GM19238 (cell line): Measurements from ENCODE around the gene CCDC167.

Experiments used
- DNase-seq: peaks from one replicate; pipeline ENCODE4 v3.0.0; 2011; ENCODE audit warnings: low spot score; ENCODE audit not compliant: insufficient read length

The CCDC167 gene

GRCh38 chr6:37530297-37530696 lies 30.6 kb upstream of the CCDC167 start:
- DNase-seq: no peak

DNA sequence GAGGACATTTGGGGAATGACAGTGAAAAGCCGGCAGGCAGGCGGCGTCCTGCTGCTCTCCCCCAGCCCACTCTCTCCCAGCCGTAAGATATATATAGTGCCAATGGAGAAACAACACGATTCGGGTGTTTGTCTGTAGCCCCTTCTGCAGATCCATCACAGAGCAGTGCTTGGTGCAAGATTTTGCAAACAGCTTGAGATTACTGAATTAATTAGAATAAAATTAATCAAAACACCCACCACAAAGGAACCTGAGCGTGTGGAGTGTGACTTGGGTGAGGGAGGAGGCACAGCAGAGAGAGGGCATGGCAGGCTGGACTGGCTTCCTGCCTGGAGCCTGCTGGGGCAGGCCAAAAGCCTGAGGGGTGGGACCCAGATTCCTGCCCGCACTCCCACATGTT lies 28.8 kb upstream of the CCDC167 start:
- DNase-seq: no peak

DNA sequence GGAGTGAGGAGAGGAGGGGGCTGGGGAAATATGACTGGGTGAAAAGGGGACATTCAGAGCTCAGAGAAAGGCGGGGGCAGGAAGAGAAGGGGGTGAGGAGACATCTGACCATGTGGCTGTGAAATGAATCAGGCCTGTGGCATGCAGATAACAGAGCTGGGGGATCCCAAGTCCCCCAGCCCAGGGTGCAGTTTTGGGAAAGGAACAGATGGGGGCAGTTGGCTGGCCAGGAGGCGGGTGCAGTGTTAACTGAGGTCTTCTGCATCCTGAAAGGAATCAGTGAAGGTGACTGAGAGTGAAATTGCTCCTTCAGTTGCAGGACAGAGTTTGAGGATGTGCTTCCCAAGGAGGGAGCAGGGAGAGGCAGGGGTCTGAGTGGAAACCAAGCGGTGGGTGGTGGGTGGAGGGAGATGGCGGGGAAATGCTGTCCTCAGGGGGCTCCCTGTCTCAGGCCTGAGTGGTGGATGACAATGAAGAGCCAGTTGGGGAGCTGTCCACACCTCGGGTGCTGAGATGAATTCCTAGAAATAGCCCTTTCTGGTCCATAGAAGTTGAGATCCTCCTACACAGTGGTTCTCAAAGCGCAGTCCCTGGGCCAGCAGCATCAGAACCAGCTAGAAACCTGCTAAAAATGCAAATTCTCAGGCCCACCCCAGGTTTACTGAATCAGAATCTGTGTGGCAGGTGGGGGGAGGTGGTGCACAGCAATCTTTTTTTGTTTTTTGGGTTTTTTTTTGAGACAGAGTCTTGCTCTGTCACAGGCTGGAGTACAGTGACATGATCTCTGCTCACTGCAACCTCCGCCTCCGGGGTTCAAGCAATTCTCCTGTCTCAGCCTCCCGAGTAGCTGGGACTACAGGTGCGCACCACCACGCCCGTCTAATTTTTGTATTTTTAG lies 26.0 kb upstream of the CCDC167 start:
- DNase-seq: no peak

GRCh38 chr6:37524970-37525318 lies 25.3 kb upstream of the CCDC167 start:
- DNase-seq: no peak

DNA sequence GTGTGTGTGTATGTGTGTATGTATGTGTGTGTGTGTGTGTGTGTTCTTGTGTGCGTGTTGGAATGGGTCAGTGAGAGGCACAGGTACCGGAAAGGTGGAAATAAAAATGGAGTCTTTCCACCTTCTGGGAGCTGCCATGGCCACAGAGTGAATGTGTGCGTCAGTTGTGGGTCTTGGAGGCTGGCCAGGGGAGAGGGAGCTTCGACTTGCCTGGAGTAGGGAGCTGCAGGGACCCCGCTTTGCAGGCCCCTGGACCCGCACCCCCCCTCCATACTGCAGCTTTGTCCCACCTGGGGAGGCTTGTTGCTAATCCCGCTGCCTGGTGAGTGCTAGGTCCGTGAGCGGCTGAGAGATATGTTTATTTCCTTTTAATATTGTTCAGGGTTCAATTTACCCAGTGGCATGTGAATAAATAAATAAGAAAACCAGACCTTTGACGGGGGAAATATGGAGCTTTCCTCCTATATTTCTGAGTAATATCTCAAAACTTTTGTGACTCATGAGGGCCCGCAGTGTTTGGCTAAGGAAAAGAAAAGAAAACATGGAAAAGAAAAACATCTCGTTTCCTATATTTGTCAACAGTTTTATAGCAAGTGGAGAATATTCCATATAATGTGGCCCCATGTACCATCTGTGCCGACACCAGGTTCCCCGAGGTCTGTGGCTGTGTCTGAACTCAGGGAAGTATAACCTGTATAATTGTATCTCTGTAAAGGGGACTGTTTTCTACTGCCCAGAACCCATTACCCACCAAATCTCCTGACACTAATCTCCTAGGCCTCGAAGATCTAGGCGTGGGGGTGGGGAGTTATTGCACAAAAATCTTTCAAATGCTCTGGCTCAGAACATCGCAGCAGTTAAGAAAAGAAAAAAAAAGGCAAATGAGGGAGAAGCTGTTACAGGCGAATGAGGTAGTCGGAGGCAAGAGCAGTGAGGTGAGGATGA lies 24.6 kb upstream of the CCDC167 start:
- no peak for DNase-seq

DNA sequence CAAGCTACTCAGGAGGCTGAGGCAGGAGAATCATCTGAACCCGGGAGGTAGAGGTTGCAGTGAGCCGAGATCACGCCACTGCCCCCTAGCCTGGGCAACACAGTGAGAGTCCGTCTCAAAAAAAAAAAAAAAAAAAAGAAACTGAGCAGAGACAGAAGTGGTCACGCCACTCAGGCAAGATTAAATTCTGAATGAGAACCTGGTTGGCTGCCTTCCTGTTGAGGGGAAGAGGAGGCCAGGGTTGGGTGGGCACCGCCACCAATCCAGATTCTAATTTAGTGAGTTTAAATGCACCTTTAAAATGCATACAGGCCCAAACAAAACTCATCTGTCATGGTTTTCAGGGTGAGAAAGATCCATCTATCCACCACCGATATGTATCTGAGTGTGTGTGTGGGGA lies 23.7 kb upstream of the CCDC167 start:
- DNase-seq: no peak

GRCh38 chr6:37522836-37523235 lies 23.1 kb upstream of the CCDC167 start:
- DNase-seq: no peak

DNA sequence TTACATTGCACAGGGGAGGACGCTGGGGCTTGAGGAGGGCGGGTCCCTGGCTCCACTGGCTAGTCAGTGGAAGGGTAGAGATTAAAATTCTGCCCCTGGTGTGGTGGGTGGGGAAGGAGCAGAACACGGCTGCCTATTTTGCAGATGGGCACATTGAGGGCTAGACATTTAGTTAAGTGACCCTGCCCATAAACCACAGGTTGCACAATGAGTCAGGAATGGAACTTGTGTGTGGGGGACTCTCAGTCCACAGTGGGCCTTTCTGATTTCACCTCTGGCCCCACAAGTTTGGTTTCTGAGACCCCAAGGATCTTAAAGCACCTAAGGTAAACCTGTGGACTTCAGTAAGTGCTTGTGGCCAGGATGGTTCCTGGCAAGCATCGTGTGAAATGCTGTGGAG lies 22.0 kb upstream of the CCDC167 start:
- DNase-seq: no peak

GRCh38 chr6:37520926-37521325 lies 21.2 kb upstream of the CCDC167 start:
- DNase-seq: no peak

DNA sequence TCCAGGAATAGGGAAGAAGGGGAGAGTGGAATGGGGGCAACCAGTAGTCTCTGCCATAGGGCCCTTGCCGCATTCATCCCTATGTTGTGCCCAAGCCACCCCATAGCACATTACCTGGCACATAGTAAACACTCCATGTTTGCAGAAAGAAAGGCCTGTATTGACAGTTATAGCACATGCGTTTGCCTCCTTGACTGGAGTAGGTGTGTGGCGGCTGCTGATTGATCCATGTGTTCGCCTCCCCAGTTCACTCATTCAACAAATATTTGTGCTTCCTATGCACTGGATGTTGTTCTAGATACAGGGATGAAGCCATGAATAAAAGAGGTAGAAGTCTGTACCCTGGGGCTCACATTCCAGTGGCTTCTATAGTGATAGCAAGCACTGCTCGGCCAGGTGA lies 19.8 kb upstream of the CCDC167 start:
- DNase-seq: no peak

- DNase-seq: no peak
Observed at GRCh38 chr6:37518116-37518515, 18.4 kb upstream of the CCDC167 start.

DNA sequence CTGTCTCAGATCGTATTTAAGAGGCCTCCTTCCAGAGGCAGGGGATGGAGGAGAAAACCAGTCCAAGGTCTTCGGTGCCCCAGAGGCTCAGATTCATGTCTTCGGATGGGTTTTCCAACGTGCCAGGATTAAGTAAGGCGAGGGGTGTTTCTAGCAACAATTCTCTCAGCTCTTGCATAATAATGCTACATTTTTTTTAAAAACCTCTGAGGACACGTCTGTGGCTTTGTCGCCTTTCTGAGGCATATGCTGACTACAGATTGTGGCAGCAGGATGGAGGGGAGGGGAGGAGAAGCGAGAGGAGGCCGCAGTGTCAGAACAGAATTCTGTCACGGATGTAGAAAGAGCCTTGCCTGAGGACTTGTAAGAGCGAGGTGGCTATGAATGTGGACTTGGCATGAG lies 17.7 kb upstream of the CCDC167 start:
- no peak for DNase-seq

DNA sequence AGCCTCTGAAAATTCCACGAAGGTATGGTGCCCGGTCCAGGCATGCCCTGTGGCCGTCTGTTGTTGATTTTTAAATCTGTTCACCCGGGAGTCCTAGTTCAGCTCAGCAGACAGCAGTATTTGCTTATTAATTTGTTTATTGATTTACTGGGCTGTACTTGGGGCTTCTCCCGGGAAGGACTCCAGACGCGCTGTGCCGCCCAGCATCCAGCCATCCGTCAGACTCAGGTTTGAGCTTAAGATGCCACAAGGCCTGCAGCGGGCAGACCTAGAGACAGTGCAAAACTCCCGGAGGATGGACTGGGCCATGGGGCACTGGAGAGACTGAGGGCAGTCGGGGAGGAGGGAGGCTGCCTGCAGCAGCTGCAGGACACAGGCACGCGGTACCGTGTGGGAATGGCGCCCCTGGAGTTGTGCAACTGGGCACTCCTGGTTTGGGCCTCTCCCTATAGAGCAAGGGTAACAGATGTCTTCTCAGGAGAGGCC lies 17.3 kb upstream of the CCDC167 start:
- no peak for DNase-seq

DNA sequence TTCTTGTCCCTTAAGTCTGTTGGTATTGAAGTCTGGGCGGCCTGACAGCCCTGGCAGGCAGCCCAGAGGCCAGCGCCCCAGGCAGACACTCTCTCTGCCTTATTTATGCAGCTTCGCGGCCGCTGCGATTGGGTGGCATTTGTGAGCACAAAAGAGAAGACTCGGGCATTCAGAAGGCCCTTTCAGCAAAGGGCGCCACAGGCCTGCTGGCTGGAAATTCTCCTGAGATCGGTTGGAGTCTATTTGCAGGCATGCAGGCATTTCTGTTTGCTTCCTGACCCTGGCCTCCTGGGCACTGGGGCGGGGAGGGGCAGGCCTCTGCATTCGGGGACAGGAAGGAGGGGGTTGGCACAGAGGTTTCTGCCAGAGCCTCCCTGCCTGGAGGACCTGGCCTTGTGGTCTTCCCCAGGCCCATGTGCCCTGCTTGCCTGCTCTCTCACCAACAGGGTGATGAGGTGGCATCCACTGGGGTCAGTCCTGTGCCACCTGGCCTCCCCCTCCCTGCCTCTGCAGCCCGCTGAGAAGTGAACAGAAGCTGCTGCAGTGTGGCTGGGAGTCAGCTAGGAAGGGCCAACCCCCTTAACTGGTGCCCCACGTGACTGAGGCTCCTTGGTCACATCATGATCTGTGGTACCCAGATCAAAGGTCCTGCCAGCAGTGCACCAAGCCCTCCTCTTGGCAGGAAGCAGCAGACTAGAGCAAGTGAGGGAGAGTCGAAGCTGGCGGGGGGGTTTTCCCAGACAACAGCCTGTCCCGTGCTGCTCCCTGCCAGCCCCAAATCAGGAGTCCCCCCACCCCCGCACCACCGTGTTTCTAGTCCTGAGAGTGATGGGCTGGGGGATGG lies 16.6 kb upstream of the CCDC167 start:
- DNase-seq: peak; percentile 82

DNA sequence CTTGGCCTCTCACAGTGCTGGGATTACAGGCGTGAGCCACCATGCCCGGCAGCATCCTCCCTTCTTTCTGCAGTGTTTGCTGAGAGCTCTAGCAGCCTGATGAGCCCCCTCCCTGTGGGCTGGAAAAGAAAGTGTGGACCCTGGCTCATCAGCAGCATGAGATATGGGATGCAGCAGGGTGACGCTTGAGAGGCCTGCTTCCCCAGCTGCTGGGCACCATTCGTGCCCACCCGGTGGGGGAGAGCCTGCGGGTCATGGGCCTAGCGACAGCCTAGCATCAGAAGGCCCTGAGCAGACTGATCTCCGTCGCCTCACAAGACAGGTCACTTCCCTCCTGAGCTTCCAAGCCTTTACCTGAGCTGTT lies 16.0 kb upstream of the CCDC167 start:
- DNase-seq: no peak

- no peak for DNase-seq
Observed at GRCh38 chr6:37514837-37515236, 15.1 kb upstream of the CCDC167 start.

DNA sequence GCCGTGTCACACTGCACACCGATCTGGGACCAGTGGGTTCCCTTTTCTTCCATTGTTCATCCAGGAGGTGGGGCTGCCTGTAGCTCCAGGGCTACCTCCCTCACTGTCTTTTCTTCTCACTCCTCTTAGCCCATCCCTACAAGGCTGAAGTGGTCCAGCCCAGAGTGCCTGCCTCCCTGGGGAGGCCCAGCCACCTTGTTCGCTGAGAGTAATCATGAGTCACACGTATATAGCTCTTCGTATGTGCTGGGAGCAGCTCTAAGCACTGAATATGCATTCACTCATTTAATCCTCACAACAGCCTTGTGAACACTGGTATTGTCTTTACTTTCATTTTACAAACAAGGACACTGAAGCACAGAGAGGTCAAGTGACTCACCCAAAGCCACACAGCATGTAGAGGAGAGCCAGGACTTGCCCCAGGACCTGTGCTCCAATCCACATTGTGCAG lies 14.7 kb upstream of the CCDC167 start:
- no peak for DNase-seq

DNA sequence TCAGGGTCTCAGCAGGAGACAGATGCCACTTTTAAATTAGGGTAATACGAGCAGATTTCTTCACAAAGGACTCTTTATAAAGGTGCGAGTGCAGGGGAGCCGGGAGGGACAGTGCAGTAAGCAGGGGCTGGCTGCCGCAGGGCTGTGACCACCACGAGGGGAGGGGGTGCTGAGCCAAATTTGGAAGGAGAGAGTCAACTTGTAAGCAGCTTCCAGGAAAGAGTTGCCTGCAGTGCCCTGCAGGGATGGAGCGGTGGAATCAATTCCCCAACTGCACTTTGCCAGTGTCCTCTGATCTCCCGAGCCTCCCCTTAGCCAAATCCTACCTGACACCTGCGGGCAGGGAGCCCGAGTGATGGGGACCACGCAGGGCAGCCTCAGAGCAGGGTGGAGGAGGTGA lies 13.9 kb upstream of the CCDC167 start:
- no peak for DNase-seq

- DNase-seq: no peak
Observed at GRCh38 chr6:37513155-37513554, 13.5 kb upstream of the CCDC167 start.

GRCh38 chr6:37512400-37513011 lies 12.8 kb upstream of the CCDC167 start:
- DNase-seq: no peak

- DNase-seq: no peak
Observed at GRCh38 chr6:37511910-37512399, 12.3 kb upstream of the CCDC167 start.
